Omental fat pad (tissue), 4 donors: ENCODE results near the gene XIRP2. TPM values are rescaled to one million over a fixed set of nuclear protein-coding genes. Genes with fewer than 3 reads are reported as not detected.

Source experiments
- ATAC-seq: fragments of 150-250 bp; one replicate; pipeline ENCODE4 v1.9.1; 2016; ENCODE audit warnings: mild to moderate bottlenecking, moderate library complexity; ENCODE audit not compliant: low FRiP score
- DNase-seq: peaks from one replicate; pipeline ENCODE4 v3.0.0-alpha.2; 2019; ENCODE audit warnings: low spot score
- total RNA-seq, 4 donors: library from RNA; depleted of rRNA; stranded (reverse); fragments of >200 nt; gene quantifications; one replicate each; pipeline ENCODE4 v1.1.0, GENCODE V29; 2016
- TF ChIP-seq, protein P1 (sequence below), 3 donors: fragments of 450-650 bp; IDR thresholded peaks; one replicate each; pipeline ENCODE4 v1.5.1; 2016 to 2017; ENCODE audit warnings: antibody characterized with exemption in 3 of 3, mild to moderate bottlenecking in 3 of 3, moderate library complexity in 2 of 3

The XIRP2 gene, protein sequence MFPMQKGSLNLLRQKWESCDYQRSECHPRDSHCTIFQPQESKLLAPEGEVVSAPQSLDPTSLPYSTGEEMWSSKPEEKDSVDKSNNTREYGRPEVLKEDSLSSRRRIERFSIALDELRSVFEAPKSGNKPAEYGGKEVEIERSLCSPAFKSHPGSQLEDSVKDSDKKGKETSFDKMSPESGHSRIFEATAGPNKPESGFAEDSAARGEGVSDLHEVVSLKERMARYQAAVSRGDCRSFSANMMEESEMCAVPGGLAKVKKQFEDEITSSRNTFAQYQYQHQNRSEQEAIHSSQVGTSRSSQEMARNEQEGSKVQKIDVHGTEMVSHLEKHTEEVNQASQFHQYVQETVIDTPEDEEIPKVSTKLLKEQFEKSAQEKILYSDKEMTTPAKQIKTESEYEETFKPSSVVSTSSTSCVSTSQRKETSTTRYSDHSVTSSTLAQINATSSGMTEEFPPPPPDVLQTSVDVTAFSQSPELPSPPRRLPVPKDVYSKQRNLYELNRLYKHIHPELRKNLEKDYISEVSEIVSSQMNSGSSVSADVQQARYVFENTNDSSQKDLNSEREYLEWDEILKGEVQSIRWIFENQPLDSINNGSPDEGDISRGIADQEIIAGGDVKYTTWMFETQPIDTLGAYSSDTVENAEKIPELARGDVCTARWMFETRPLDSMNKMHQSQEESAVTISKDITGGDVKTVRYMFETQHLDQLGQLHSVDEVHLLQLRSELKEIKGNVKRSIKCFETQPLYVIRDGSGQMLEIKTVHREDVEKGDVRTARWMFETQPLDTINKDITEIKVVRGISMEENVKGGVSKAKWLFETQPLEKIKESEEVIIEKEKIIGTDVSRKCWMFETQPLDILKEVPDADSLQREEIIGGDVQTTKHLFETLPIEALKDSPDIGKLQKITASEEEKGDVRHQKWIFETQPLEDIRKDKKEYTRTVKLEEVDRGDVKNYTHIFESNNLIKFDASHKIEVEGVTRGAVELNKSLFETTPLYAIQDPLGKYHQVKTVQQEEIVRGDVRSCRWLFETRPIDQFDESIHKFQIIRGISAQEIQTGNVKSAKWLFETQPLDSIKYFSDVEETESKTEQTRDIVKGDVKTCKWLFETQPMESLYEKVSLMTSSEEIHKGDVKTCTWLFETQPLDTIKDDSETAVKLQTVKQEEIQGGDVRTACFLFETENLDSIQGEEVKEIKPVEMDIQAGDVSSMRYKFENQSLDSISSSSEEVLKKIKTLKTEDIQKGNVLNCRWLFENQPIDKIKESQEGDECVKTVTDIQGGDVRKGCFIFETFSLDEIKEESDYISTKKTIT (N-terminal part only)
- not detected for total RNA-seq

GRCh38 chr2:166888180-166888579 is at the start of gene XIRP2:
Gene XIRP2, plus strand, starts transcription at chr2:166888480. Its CDS starts 15,003 bp downstream, at chr2:166903483.
- ATAC-seq (no peak), DNase-seq (no peak)

DNA sequence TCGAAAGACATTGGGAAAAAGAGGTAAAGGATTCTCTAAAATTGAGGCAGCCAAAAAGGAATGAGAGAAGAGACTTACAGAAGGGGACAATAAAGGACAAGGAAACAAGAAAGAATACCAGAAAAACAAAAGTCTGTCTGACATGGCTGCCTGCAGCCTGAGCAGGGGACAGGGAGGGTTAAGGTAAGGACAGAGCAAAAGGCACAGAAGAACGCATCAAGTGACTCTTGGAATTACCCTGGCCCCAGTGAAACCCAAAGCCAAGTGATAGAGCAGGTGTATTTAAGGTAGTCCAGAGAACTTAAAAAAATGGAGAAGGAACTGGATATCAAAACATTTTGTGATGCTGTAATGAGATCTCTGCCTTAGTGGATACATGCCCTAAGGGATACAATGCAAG is 47.1 kb upstream of the XIRP2 start:
- no peak for ATAC-seq

More at GRCh38 chr2:166888180-166888579, at the start of gene XIRP2:
- TF ChIP-seq, protein P1, sequence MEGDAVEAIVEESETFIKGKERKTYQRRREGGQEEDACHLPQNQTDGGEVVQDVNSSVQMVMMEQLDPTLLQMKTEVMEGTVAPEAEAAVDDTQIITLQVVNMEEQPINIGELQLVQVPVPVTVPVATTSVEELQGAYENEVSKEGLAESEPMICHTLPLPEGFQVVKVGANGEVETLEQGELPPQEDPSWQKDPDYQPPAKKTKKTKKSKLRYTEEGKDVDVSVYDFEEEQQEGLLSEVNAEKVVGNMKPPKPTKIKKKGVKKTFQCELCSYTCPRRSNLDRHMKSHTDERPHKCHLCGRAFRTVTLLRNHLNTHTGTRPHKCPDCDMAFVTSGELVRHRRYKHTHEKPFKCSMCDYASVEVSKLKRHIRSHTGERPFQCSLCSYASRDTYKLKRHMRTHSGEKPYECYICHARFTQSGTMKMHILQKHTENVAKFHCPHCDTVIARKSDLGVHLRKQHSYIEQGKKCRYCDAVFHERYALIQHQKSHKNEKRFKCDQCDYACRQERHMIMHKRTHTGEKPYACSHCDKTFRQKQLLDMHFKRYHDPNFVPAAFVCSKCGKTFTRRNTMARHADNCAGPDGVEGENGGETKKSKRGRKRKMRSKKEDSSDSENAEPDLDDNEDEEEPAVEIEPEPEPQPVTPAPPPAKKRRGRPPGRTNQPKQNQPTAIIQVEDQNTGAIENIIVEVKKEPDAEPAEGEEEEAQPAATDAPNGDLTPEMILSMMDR (IDR thresholded peaks at IDR 0.05): no peak

GRCh38 chr2:166841679-166842078 is 46.6 kb upstream of the XIRP2 start:
- no peak for ATAC-seq
- DNase-seq: no peak
- TF ChIP-seq, protein P1 (IDR thresholded peaks at IDR 0.05): no peak

More for the DNA sequence above, 47.1 kb upstream of the XIRP2 start:
- TF ChIP-seq, protein P1 (IDR thresholded peaks at IDR 0.05): no peak
- no peak for DNase-seq

GRCh38 chr2:166844111-166844510 is 44.2 kb upstream of the XIRP2 start:
- ATAC-seq: no peak
- DNase-seq: no peak
- TF ChIP-seq, protein P1 (IDR thresholded peaks at IDR 0.05): no peak

GRCh38 chr2:166862468-166863132 is 25.7 kb upstream of the XIRP2 start:
- ATAC-seq (no peak), DNase-seq (no peak)
- TF ChIP-seq, protein P1 (IDR thresholded peaks at IDR 0.05): no peak
